Renal cortex interstitium (tissue), 11 donors: ENCODE results near the gene PNRC2. TPM values are rescaled to one million over a fixed set of nuclear protein-coding genes. Genes with fewer than 3 reads are reported as not detected.
"Not testable (repeated sequence)": the region's sequence is repeated elsewhere in the genome, so short reads cannot be mapped to it uniquely, and the experiment has no call there.

Source experiments
- DNase-seq, 11 donors: peaks; one replicate each; pipeline ENCODE4 v3.0.0-alpha.2; 2013; ENCODE audit warnings: low read depth in 9 of 11, low spot score in 4 of 11; ENCODE audit errors: extremely low read depth in 1 of 11
- polyA plus RNA-seq, 3 donors: library from polyadenylated mRNA; unstranded; fragments of 120-200 nt; gene quantifications; one replicate each; pipeline ENCODE4 v1.2.1, GENCODE V29; 2013; ENCODE audit not compliant: insufficient read length in 3 of 3

The PNRC2 gene
- polyA plus RNA-seq, 3 donors: 184 to 213 (median 212) TPM

DNA sequence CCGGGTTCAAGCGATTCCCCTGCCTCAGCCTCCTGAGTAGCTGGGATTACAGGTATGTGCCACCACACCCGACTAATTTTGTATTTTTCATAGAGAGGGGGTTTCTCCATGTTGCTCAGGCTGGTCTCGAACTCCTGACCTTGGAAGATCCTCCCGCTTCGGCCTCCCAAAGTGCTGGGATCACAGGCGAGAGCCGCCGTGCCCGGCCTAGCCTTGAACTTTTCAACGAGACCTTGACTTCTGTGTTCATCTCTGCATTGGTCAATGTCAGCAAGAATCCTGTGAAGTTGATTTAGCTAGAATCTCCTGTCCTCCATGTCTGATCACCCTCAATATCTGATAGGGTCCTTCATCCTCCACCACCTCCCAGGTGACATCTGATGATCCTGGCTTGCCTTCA, 35.0 kb upstream of the PNRC2 start:
- DNase-seq: no peak

- no peak for DNase-seq
Measured at GRCh38 chr1:23925279-23925678, 34.3 kb upstream of the PNRC2 start.

DNA sequence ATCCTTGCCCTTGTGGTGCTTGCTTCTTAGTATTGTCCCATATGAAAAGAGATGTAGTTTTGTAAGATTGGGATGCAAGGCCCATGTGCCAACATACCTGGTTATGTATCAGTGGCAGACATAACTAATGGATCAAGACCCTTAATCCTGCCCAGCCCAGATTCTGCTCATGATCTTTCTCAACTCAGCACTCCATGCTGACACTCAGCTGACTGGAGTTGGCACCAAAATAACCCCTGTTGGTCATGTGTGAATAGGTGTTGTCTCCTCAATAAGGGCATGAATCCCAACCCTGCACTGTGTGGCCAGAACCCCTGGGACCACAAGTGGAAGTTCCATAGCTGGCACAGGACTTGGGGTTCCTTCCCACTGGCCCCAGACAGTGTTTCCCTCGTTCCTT, 32.5 kb upstream of the PNRC2 start:
- no peak for DNase-seq

- DNase-seq: no peak
Measured at GRCh38 chr1:23928789-23929188, 30.8 kb upstream of the PNRC2 start.

GRCh38 chr1:23930270-23930669, 29.4 kb upstream of the PNRC2 start:
- no peak for DNase-seq

GRCh38 chr1:23930861-23931490, 28.7 kb upstream of the PNRC2 start:
- DNase-seq: no peak

- DNase-seq: no peak
Measured at GRCh38 chr1:23931491-23931880, 28.1 kb upstream of the PNRC2 start.

- DNase-seq: no peak
Measured at GRCh38 chr1:23936481-23937176, 23.0 kb upstream of the PNRC2 start.

DNA sequence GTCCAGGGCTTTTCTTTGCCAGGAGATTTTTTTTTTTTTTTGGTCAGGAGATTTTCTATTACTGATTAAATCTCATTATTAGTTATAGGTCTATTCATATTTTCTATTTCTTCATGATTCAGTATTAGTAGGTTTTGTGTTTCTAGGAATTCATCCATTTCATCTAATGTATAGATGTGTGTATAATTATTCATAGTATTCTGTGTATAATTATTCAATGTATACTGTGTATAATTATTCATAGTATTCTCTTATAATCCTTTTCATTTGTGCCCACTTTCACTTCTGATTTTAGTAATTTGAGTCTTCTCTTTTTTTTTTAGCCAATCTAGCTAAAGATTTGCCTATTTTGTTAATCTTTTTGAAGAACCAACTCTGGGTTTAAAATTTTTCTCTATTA, 12.3 kb upstream of the PNRC2 start:
- DNase-seq: no peak

GRCh38 chr1:23953020-23953419, 6.6 kb upstream of the PNRC2 start:
- no peak for DNase-seq

GRCh38 chr1:23957096-23957495, 2.5 kb upstream of the PNRC2 start:
- DNase-seq: no peak

DNA sequence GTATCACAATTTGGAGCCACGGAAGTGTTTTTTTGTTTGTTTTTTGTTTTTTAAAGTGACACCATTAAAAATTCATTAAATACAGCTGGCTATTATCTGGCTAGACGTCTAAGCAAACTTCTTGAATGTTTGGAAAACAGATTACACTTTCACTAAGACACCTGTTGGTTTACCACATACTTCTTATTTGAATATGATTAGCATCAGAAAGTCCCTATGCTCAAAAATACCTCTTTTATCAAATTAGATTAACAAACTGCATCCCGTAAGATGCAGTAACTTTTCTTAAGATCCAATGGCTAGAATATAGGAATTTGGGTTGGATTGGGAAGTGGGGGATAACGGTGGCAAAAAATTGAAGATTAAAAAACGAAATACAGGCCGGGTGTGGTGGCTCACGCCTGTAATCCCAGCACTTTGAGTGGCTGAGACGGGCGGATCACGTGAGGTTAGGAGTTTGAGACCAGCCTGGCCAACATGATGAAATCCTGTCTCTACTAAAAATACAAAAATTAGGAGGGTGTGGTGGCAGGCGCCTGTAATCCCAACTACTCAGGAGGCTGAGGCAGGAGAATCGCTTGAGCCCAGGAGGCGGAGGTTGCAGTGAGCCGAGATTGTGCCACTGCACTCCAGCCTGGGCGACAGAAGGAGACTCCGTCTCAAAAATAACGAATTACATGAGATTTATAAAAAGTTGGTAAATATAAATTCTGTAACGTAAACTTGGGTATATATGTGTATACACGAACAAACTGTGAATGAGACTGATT, 1.4 kb upstream of the PNRC2 start:
- DNase-seq: not testable (repeated sequence)

- peak in 9 of 11 donors; percentile 70 to 90 (median 85) for DNase-seq
Measured at GRCh38 chr1:23958810-23959460, 693 bp upstream of the PNRC2 start.

GRCh38 chr1:23960291-23961020, 828 bp downstream of the PNRC2 start:
- no peak for DNase-seq

DNA sequence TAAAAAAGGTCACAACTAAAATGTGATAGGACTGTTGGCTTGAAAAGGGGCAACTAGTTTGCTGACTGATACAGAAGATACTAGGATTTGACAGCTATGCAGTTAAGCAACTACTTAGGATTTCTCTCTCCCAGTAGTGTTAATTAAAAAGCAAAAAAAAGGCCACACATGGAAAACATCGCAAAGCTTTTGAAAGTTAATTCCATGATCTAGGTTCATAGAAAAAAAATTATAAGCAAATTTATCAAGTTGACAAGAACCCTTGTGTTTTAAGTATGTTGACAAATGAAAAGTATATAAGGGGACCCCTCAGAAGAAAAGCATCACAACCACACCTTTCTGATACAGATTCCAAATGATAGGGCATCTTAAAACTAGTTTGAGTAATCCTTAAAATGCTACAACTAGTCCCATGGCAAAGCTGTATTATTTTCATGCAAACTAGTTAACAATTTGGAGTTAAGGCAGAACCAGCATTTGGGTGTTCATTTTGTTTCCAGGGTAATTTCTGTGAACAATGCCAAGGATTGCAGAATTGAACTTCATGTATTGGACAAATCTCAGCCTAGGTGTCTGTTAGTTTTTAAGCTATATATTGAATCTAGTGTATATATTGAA, 4.1 kb downstream of the PNRC2 start:
- no peak for DNase-seq

DNA sequence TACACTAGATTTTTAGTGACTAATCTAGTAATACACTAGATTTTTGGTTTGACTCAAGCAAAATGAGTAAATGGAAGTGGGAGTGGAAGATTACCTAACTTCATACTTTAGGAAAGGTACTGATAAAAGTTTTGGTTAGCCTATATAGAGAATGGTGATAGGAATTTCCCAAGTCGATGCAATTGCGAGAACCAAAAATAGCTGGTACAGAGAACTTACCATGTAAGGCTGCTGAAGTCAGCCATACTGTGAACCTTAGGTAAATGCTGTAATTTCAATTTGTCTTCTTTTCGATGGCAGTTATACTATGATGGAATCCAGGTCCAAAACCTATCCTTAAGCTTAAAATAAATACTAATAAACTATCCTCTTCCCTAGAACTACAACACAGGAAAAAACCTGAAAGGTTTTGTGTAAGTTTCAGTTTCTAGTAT, 4.6 kb downstream of the PNRC2 start:
- no peak for DNase-seq

- no peak for DNase-seq
Measured at GRCh38 chr1:23964790-23965740, 5.4 kb downstream of the PNRC2 start.
